Smooth muscle cell (in vitro differentiated cells): ENCODE results near the gene GRM3. TPM values are rescaled to one million over a fixed set of nuclear protein-coding genes. Genes with fewer than 3 reads are reported as not detected.

Experiments used
- DNase-seq: peaks from one replicate; lab custom pipeline; 2025; ENCODE audit not compliant: unreplicated experiment; lab: John Stamatoyannopoulos, UW
- H2AFZ ChIP-seq: fragments of 200-600 bp; sonication (generic); 2 replicates; pipeline ENCODE4 v1.6.0; 2016; ENCODE audit warnings: antibody characterized with exemption, low read depth, mild to moderate bottlenecking
- H3F3A ChIP-seq: fragments of 200-600 bp; sonication (generic); 2 replicates; pipeline ENCODE4 v1.6.0; 2017; ENCODE audit warnings: antibody characterized with exemption, low read depth
- H3K27ac ChIP-seq: fragments of 200-600 bp; sonication (generic); 2 replicates; pipeline ENCODE4 v1.5.1; 2016; ENCODE audit warnings: low read depth, mild to moderate bottlenecking
- H3K27me3 ChIP-seq: fragments of 200-600 bp; sonication (generic); 2 replicates; pipeline ENCODE4 v1.6.1; 2016; ENCODE audit warnings: low read depth, mild to moderate bottlenecking
- H3K36me3 ChIP-seq: fragments of 200-600 bp; sonication (generic); 2 replicates; pipeline ENCODE4 v1.5.1; 2016; ENCODE audit warnings: low read depth
- H3K4me1 ChIP-seq: fragments of 200-600 bp; sonication (generic); 2 replicates; pipeline ENCODE4 v1.5.1; 2016; ENCODE audit warnings: low read depth
- H3K4me2 ChIP-seq: fragments of 200-600 bp; sonication (generic); 2 replicates; pipeline ENCODE4 v1.6.0; 2016; ENCODE audit warnings: mild to moderate bottlenecking
- H3K4me3 ChIP-seq: fragments of 200-600 bp; sonication (generic); 2 replicates; pipeline ENCODE4 v1.5.1; 2016; ENCODE audit warnings: mild to moderate bottlenecking
- H3K79me2 ChIP-seq: fragments of 200-600 bp; sonication (generic); 2 replicates; pipeline ENCODE4 v1.6.0; 2016; ENCODE audit warnings: low read depth, mild to moderate bottlenecking
- H3K9ac ChIP-seq: fragments of 200-600 bp; sonication (generic); 2 replicates; pipeline ENCODE4 v1.6.0; 2016; ENCODE audit warnings: low read depth
- H3K9me3 ChIP-seq: fragments of 200-600 bp; sonication (generic); replicated peaks from 2 replicates; pipeline ENCODE4 v1.5.1; 2016; ENCODE audit warnings: low read depth
- H4K20me1 ChIP-seq: fragments of 200-600 bp; sonication (generic); 2 replicates; pipeline ENCODE4 v1.6.0; 2016; ENCODE audit warnings: low read depth
- WGBS: methylation state at CpG from one replicate; pipeline ENCODE4 v1.1.7; 2016; ENCODE audit warnings: low lambda C conversion rate; 5-methylcytosine and 5-hydroxymethylcytosine counted together
- polyA plus RNA-seq: library from polyadenylated mRNA; unstranded; fragments of >200 nt; fragmentation: Nextera tagmentation; extraction: Ambion mirVana; gene quantifications from 2 replicates; pipeline ENCODE4 v1.2.1, GENCODE V29; 2016
- total RNA-seq: library from RNA; depleted of rRNA; stranded (reverse); fragments of >200 nt; gene quantifications from 2 replicates; pipeline ENCODE4 v1.2.3, GENCODE V29; 2014
- TF ChIP-seq, protein P1 (sequence below): fragments of 200-600 bp; sonication (generic); IDR thresholded peaks from 2 replicates; pipeline ENCODE4 v1.5.1; 2017; ENCODE audit warnings: borderline replicate concordance, mild to moderate bottlenecking, antibody characterized with exemption; ENCODE audit not compliant: insufficient read depth, poor library complexity, severe bottlenecking

The GRM3 gene
- total and polyA plus RNA-seq, 2 experiments from 2014 or later = 0.35 TPM; not detected in 1

DNA sequence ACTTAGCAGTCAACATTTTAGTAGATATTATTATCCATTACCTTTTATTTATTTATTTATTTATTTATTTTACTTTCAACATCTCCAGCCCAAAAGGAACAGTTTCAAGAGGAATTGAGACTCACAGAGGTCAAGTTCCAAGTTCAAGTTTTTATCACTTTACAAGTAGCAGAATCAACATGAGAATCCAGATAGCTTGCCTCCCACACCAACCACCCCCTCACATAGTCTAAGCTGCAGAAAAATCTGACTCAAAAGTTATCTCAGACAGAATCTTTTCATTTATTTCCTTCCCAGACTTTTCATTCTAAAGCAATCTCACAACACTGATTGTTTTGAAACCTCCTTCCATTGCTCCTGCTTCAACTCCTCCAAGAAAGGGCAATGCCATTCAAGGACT is 129.6 kb downstream of the GRM3 start:
- Histone ChIP-seq H3K4me3 (no peak overlapping the region), H3K27me3 (no peaks in the 10 kb centered on the region), H3K9me3 (no peaks in the 10 kb centered on the region), H3K27ac (no peak overlapping the region), H3K36me3 (no peaks in the 10 kb centered on the region), H4K20me1 (no peaks in the 10 kb centered on the region), H3K79me2 (no peaks in the 10 kb centered on the region), H3K9ac (no peak overlapping the region), H3F3A (no peaks in the 10 kb centered on the region), H3K4me1 (no peaks in the 10 kb centered on the region), H3K4me2 (no peak overlapping the region), H2AFZ (no peak overlapping the region)
- DNase-seq = no peak
- TF ChIP-seq, protein P1, sequence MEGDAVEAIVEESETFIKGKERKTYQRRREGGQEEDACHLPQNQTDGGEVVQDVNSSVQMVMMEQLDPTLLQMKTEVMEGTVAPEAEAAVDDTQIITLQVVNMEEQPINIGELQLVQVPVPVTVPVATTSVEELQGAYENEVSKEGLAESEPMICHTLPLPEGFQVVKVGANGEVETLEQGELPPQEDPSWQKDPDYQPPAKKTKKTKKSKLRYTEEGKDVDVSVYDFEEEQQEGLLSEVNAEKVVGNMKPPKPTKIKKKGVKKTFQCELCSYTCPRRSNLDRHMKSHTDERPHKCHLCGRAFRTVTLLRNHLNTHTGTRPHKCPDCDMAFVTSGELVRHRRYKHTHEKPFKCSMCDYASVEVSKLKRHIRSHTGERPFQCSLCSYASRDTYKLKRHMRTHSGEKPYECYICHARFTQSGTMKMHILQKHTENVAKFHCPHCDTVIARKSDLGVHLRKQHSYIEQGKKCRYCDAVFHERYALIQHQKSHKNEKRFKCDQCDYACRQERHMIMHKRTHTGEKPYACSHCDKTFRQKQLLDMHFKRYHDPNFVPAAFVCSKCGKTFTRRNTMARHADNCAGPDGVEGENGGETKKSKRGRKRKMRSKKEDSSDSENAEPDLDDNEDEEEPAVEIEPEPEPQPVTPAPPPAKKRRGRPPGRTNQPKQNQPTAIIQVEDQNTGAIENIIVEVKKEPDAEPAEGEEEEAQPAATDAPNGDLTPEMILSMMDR = no peak

GRCh38 chr7:86775203-86775602 is 131.5 kb downstream of the GRM3 start:
- H3K9me3 ChIP-seq = no peaks in the 10 kb centered on the region
- no peaks in the 10 kb centered on the region for H3K4me1 ChIP-seq
- no peak for DNase-seq
- H3K27me3 ChIP-seq = no peaks in the 10 kb centered on the region
- H3K4me3 ChIP-seq = no peak overlapping the region
- no peak overlapping the region for H2AFZ ChIP-seq
- TF ChIP-seq, protein P1 = no peak
- no peaks in the 10 kb centered on the region for H3K36me3 ChIP-seq
- H4K20me1 ChIP-seq = no peaks in the 10 kb centered on the region
- H3K4me2 ChIP-seq = no peak overlapping the region
- no peak overlapping the region for H3K27ac ChIP-seq
- H3F3A ChIP-seq = no peaks in the 10 kb centered on the region
- H3K9ac ChIP-seq = no peak overlapping the region
- no peaks in the 10 kb centered on the region for H3K79me2 ChIP-seq

GRCh38 chr7:86776136-86776535 is 132.4 kb downstream of the GRM3 start:
- WGBS = 56% methylated on average over 1 of the region's 1 CpG

DNA sequence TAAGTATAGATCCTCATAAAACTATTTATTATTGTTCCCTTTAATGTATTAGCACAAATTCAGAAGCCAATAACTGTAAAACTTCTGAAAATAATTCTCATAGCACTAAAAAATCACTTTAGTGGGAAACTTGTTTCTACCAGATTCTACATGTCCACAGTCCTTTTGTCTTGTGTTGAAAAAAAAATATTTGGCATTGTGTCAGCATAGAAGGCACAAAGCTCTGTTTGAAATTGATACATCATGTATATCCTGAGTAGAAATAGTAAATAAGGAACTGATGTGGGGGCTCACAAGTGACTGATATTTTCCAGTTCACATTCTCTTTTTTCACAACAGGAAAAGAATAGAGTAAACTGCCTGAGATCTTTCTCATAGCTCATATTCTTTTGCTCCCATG is 134.6 kb downstream of the GRM3 start:
- Histone ChIP-seq H3K27me3 (no peaks in the 10 kb centered on the region), H3K4me1 (no peaks in the 10 kb centered on the region), H3K36me3 (no peaks in the 10 kb centered on the region), H4K20me1 (no peaks in the 10 kb centered on the region), H3K9me3 (no peaks in the 10 kb centered on the region), H3K79me2 (no peaks in the 10 kb centered on the region), H3K4me3 (no peak overlapping the region), H3F3A (no peaks in the 10 kb centered on the region), H3K27ac (no peak overlapping the region), H3K4me2 (no peak overlapping the region), H2AFZ (no peak overlapping the region), H3K9ac (no peak overlapping the region)
- TF ChIP-seq, protein P1 = no peak
- no peak for DNase-seq

More at GRCh38 chr7:86776136-86776535, 132.4 kb downstream of the GRM3 start:
- Histone ChIP-seq H3K4me2 (no peak overlapping the region), H3K4me1 (no peaks in the 10 kb centered on the region), H3K9me3 (no peaks in the 10 kb centered on the region), H3K9ac (no peak overlapping the region), H3K27ac (no peak overlapping the region), H3K36me3 (no peaks in the 10 kb centered on the region), H3F3A (no peaks in the 10 kb centered on the region), H3K4me3 (no peak overlapping the region), H3K27me3 (no peaks in the 10 kb centered on the region), H3K79me2 (no peaks in the 10 kb centered on the region), H2AFZ (no peak overlapping the region), H4K20me1 (no peaks in the 10 kb centered on the region)
- no peak for DNase-seq
- TF ChIP-seq, protein P1 = no peak
